ENCODE measurements around the gene EFNA1. TPM values are rescaled to one million over a fixed set of nuclear protein-coding genes. Genes with fewer than 3 reads are reported as not detected.

Gene EFNA1
- polyA plus RNA-seq, 1 donor = 96.1 TPM

DNA sequence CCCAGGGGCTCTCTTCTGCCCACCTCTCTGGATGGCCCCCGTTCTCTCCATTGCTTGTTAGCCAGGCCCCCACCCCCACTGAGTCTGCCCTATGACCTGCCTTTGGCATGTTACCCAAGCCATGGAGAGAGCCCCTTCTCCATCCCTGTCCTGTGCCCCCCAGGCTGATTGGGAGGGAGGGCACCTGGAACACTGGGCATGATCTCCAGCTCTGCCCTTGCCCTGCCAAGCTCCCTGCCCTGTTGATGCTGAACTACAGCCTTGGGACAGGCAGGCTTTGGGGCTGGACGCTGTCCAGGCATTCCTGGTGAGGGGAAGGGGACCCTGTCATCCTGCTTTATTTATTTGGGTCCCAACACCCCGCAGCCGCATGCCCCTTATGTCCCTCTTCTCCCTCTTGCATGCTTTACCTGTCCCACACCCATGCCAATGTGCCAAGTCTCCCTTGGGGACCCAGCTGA is 56.7 kb downstream of the EFNA1 start:
- Histone ChIP-seq H3K9me3 (ENCODE audit: control insufficient read depth, low read depth, low read length) (no peaks in the 10 kb centered on the region), H3K4me1 (ENCODE audit: control insufficient read depth, insufficient read depth, low read length) (peaks cover 26% of the 10 kb centered on the region), H3K27me3 (ENCODE audit: control insufficient read depth, insufficient read depth, low read length) (no peaks in the 10 kb centered on the region), H3K36me3 (ENCODE audit: control insufficient read depth, insufficient read depth, low read length) (no peaks in the 10 kb centered on the region), H3K4me3 (ENCODE audit: low read length) (no peak overlapping the region), H3K27ac (ENCODE audit: low read length) (no peak overlapping the region)
- no peak for DNase-seq
- WGBS (ENCODE audit: insufficient coverage, low lambda C conversion rate) = no CpG with 5 or more reads among the region's 4 CpGs

Other genes starting within 250 kb of the EFNA1 start
- gene PMVK, start 191.2 kb upstream of the EFNA1 start, polyA plus RNA-seq = 40.4 TPM
- 78.8 TPM for gene PBXIP1, start 171.8 kb upstream of the EFNA1 start, polyA plus RNA-seq
- gene PYGO2, start 166.1 kb upstream of the EFNA1 start, polyA plus RNA-seq = 32.0 TPM
- gene SHC1, start 157.1 kb upstream of the EFNA1 start, polyA plus RNA-seq = 76.4 TPM
- 65.6 TPM for gene CKS1B, start 153.2 kb upstream of the EFNA1 start, polyA plus RNA-seq
- 28.0 TPM for gene FLAD1, start 144.5 kb upstream of the EFNA1 start, polyA plus RNA-seq
- gene LENEP, start 134.3 kb upstream of the EFNA1 start, polyA plus RNA-seq = 0.33 TPM
- gene ZBTB7B, start 125.1 kb upstream of the EFNA1 start, polyA plus RNA-seq = 45.1 TPM
- 4.1 TPM for gene DCST2, start 94.1 kb upstream of the EFNA1 start, polyA plus RNA-seq
- gene DCST1, start 94.1 kb upstream of the EFNA1 start, polyA plus RNA-seq = 0.88 TPM
- 38.6 TPM for gene ADAM15, start 76.6 kb upstream of the EFNA1 start, polyA plus RNA-seq
- 36.0 TPM for gene EFNA4, start 64.1 kb upstream of the EFNA1 start, polyA plus RNA-seq
- 9.6 TPM for gene EFNA3, start 49.0 kb upstream of the EFNA1 start, polyA plus RNA-seq
- 57.4 TPM for gene SLC50A1, start 8.0 kb downstream of the EFNA1 start, polyA plus RNA-seq
- gene DPM3, start 12.7 kb downstream of the EFNA1 start, polyA plus RNA-seq = 59.1 TPM
- 142 TPM for gene KRTCAP2, start 45.4 kb downstream of the EFNA1 start, polyA plus RNA-seq
- 2.9 TPM for gene TRIM46, start 46.0 kb downstream of the EFNA1 start, polyA plus RNA-seq
- gene THBS3, start 80.0 kb downstream of the EFNA1 start, polyA plus RNA-seq = 40.9 TPM
- gene MTX1, start 80.8 kb downstream of the EFNA1 start, polyA plus RNA-seq = 38.6 TPM
- gene ENTREP3, start 127.6 kb downstream of the EFNA1 start, polyA plus RNA-seq = 19.4 TPM
- gene SCAMP3, start 134.5 kb downstream of the EFNA1 start, polyA plus RNA-seq = 55.5 TPM
- 68.7 TPM for gene CLK2, start 145.6 kb downstream of the EFNA1 start, polyA plus RNA-seq
- gene HCN3, start 149.6 kb downstream of the EFNA1 start, polyA plus RNA-seq = 18.3 TPM
- gene PKLR, start 173.6 kb downstream of the EFNA1 start, polyA plus RNA-seq = 55.6 TPM
- 170 TPM for gene FDPS, start 181.0 kb downstream of the EFNA1 start, polyA plus RNA-seq
- 43.7 TPM for gene RUSC1, start 193.0 kb downstream of the EFNA1 start, polyA plus RNA-seq

Data from large intestine (tissue), 3 donors.